T-cell (primary cell): ENCODE results near the gene DLAT. TPM values are rescaled to one million over a fixed set of nuclear protein-coding genes. Genes with fewer than 3 reads are reported as not detected.
A peak's percentile ranks its signal among the peaks of the same experiment; 100 is the strongest.
"Not testable (repeated sequence)": the region's sequence is repeated elsewhere in the genome, so short reads cannot be mapped to it uniquely, and the experiment has no call there.

Source experiments
- ATAC-seq, 4 experiments: fragments of 200-7000 bp in 3 of 4; fragments of 150-1000 bp in 1 of 4; cut with Tn5 transposase; replicated peaks in 1 of 4; 1 replicate in 3 of 4; 2 replicates in 1 of 4; pipeline ENCODE4 v1.10.0; 2021; ENCODE audit warnings: moderate library complexity in 3 of 4, mild to moderate bottlenecking in 2 of 4, moderate number of reproducible peaks in 1 of 4
- CTCF ChIA-PET, 2 donors: fragments of 300-600 bp; sonication (Branson Sonifier 250); formaldehyde crosslinking; loops; one replicate each; lab custom pipeline; 2022; ENCODE audit warnings: antibody characterized with exemption in 2 of 2; lab: Charles Lee
- POLR2A ChIA-PET, 2 donors: fragments of 300-600 bp; sonication (Branson Sonifier 250); formaldehyde crosslinking; loops; one replicate each; lab custom pipeline; 2022; ENCODE audit warnings: antibody characterized with exemption in 2 of 2; lab: Charles Lee
- DNase-seq, 35 experiments: peaks; one replicate each; pipeline versions ENCODE4 v3.0.0 to v3.0.0-alpha.2; 2013 to 2023
- H3K27ac ChIP-seq: one replicate; pipeline ENCODE4 v1.5.1; 2013; ENCODE audit warnings: low read length
- H3K27me3 ChIP-seq, 2 experiments: replicated peaks in 1 of 2; 1 replicate in 1 of 2; 2 replicates in 1 of 2; pipeline versions ENCODE4 v1.6.1 to v1.7.0; 2013; ENCODE audit warnings: low read length in 1 of 2, mixed read lengths in 1 of 2; ENCODE audit not compliant: control insufficient read depth in 2 of 2, insufficient read depth in 2 of 2; ENCODE audit errors: extremely low read depth in 1 of 2
- H3K36me3 ChIP-seq, 2 donors: 1 replicate in 1 of 2; 2 replicates in 1 of 2; pipeline versions ENCODE4 v1.6.1 to v1.7.0; 2013; ENCODE audit warnings: low read length in 1 of 2; ENCODE audit not compliant: control insufficient read depth in 2 of 2, insufficient read depth in 1 of 2; ENCODE audit errors: extremely low read depth in 1 of 2
- H3K4me1 ChIP-seq, 2 experiments: 1 replicate in 1 of 2; 2 replicates in 1 of 2; pipeline versions ENCODE4 v1.6.1 to v1.7.0; 2013; ENCODE audit warnings: low read length in 2 of 2, mixed read lengths in 1 of 2; ENCODE audit not compliant: insufficient read depth in 2 of 2, control insufficient read depth in 1 of 2; ENCODE audit errors: extremely low read depth in 1 of 2
- H3K4me3 ChIP-seq, 2 donors: 1 replicate in 1 of 2; 2 replicates in 1 of 2; pipeline versions ENCODE4 v1.5.1 to v1.7.0; 2013; ENCODE audit warnings: mild to moderate bottlenecking in 2 of 2, low read length in 1 of 2, moderate library complexity in 1 of 2; ENCODE audit not compliant: control insufficient read depth in 1 of 2; ENCODE audit errors: extremely low read depth in 1 of 2
- H3K9me3 ChIP-seq: 2 replicates; pipeline ENCODE4 v1.7.0; 2013
- H3K27ac Mint-ChIP-seq, 2 donors: one replicate each; pipeline ENCODE4 v1.8.0; 2020 to 2021; ENCODE audit warnings: mild to moderate bottlenecking in 2 of 2, mixed read lengths in 2 of 2
- H3K27me3 Mint-ChIP-seq, 2 donors: one replicate each; pipeline ENCODE4 v1.8.0; 2021 to 2022; ENCODE audit warnings: mixed read lengths in 2 of 2
- H3K36me3 Mint-ChIP-seq: one replicate; pipeline ENCODE4 v1.8.0; 2021; ENCODE audit warnings: mixed read lengths
- H3K4me1 Mint-ChIP-seq, 3 donors: one replicate each; pipeline ENCODE4 v1.8.0; 2020 to 2022; ENCODE audit warnings: mixed read lengths in 3 of 3, mild to moderate bottlenecking in 1 of 3
- H3K4me3 Mint-ChIP-seq, 3 donors: one replicate each; pipeline ENCODE4 v1.8.0; 2020 to 2022; ENCODE audit warnings: mild to moderate bottlenecking in 3 of 3, mixed read lengths in 3 of 3, moderate library complexity in 3 of 3
- H3K9me3 Mint-ChIP-seq, 3 donors: one replicate each; pipeline ENCODE4 v1.8.0; 2020 to 2022; ENCODE audit warnings: mixed read lengths in 3 of 3
- WGBS: methylation state at CpG from one replicate; pipeline ENCODE4 v1.1.5; 2013; ENCODE audit warnings: missing lambda C conversion rate; ENCODE audit not compliant: insufficient coverage; 5-methylcytosine and 5-hydroxymethylcytosine counted together
- total RNA-seq, 35 experiments: library from RNA in 6 of 35; stranded (reverse) in 6 of 35; fragments of 120-200 nt in 1 of 35; gene quantifications; one replicate each; pipeline versions ENCODE4 v1.2.1 to v1.2.4 and lab custom pipeline; 2013 to 2026

The DLAT gene
- total RNA-seq, 5 donors from 2014 or later (not counting 1 experiment from before 2014, with no cell fraction given): 13.4 to 19.8 (median 18.7) TPM

DNA sequence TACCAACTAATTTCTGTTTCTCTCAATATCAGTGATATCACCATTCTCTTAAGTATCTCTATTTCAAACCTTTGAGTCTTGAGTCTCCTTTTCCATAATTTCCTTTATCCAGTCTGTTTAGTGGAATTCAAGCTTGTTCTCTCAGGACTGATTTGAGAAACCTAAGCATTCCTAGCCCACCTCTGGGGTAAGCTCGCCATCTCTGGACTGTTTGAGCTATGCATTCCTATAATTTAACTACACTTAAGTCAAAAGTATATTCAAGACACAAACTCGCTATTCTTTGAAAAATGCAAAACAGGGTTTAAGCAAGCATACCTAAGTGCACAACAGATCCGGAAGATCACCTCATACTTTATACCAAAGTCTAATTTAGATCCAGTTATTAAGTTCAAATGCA, 2.1 kb upstream of the DLAT start:
- Mint-ChIP-seq H3K4me1 (peaks cover 20 to 26% (median 25%) of the 10 kb centered on the region in 3 donors), H3K4me3 (peak overlapping the region; percentile 31 to 47 (median 43)), H3K36me3 (no peaks in the 10 kb centered on the region), H3K27ac (peak overlapping the region; percentile 41 to 61), H3K9me3 (no peaks in the 10 kb centered on the region), H3K27me3 (no peaks in the 10 kb centered on the region)
- POLR2A ChIA-PET: interaction anchor here in 1 of 2 donors (0.7 kb wide), 1 partner anchor 9 kb away, joined by 3 read pairs; no protein-coding TSS in a partner anchor
- 90% methylated on average over 3 of the region's 3 CpGs for WGBS
- no peaks in the 10 kb centered on the region for H3K27me3 ChIP-seq
- peaks cover 0 to 19% of the 10 kb centered on the region in 2 experiments for H3K4me1 ChIP-seq
- CTCF ChIA-PET: interaction anchor here in 1 of 2 donors (1.1 kb wide), 1 partner anchor 96 kb away, joined by 4 read pairs; no protein-coding TSS in a partner anchor
- no peaks in the 10 kb centered on the region for H3K9me3 ChIP-seq
- H3K27ac ChIP-seq: no peak overlapping the region
- H3K36me3 ChIP-seq: peaks cover 0 to 5% of the 10 kb centered on the region in 2 donors
- ATAC-seq (no peak), DNase-seq (no peak)
- no peak overlapping the region for H3K4me3 ChIP-seq

DNA sequence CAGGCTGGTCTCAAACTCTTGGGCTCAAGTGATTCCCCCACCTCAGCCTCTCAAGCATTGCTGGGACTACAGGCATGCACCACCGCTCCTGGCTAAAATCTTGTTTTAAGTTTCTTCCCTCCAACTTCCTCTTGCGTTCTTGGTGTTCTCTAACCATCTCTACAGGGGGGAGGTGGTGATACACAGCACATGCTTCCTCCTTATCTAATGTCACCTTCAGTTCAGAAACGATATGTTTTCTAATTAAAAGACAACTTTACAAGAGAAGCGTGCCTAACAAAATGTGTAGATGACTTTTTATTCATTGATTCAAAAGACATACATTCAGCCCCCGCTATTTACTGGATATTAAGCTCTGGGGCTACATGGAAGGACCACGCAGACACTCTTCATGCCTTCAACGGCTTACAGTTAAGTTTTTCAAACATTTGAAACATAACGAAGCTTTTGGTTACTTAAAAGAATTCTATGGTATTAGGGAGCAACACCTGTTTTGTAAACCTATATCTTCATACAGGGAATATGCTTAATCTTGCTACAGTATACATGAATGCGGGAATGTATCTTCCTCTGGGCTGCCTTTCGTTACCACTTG, 933 bp upstream of the DLAT start:
- H3K27me3 Mint-ChIP-seq: no peaks in the 10 kb centered on the region
- H3K4me1 Mint-ChIP-seq: peaks cover 25 to 34% (median 26%) of the 10 kb centered on the region in 3 donors
- no peaks in the 10 kb centered on the region for H3K27me3 ChIP-seq
- POLR2A ChIA-PET: no interaction called here
- ATAC-seq: peak; percentile 22 to 33 (median 28)
- peaks cover 9% of the 10 kb centered on the region for H3K36me3 Mint-ChIP-seq
- H3K9me3 Mint-ChIP-seq: no peaks in the 10 kb centered on the region
- H3K36me3 ChIP-seq: peaks cover 7 to 9% of the 10 kb centered on the region in 2 donors
- peaks cover 0 to 19% of the 10 kb centered on the region in 2 experiments for H3K4me1 ChIP-seq
- H3K4me3 Mint-ChIP-seq: peak overlapping the region; percentile 99 to 100 (median 99)
- H3K27ac ChIP-seq: peak overlapping the region; percentile 73
- H3K4me3 ChIP-seq: peak overlapping the region; percentile 90 to 92
- 0% methylated on average over 2 of the region's 10 CpGs for WGBS
- H3K27ac Mint-ChIP-seq: peak overlapping the region; percentile 98 to 99
- no peaks in the 10 kb centered on the region for H3K9me3 ChIP-seq
- DNase-seq: peak in 4 of 35 experiments; percentile 1 to 47 (median 8)
- CTCF ChIA-PET: interaction anchor here in 1 of 2 donors (1.1 kb wide), 1 partner anchor 92 kb away, joined by 3 read pairs; no protein-coding TSS in a partner anchor

DNA sequence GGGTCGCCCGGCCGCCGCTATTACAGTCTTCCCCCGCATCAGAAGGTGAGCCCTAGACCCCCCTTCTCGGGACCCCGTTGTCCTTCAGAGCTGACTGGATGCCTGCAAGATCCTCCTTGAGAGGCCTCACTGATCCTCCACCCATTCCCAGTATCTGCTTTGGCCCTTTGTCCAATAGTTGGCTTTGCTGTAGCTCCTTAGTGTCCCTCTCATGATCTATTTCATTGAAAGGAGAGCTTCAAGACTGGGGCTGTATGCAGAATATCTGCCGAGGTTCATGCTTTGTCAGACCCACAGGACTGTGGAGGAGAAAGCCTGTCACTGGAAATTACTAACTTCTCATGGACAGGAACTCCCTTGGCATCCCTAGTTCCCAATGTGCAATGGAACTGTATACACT, 499 bp downstream of the DLAT start:
- ChIA-PET CTCF (no interaction called here), POLR2A (no interaction called here)
- DNase-seq (no peak), ATAC-seq (peak in 2 of 4 experiments; percentile 1 to 4)
- H3K4me1 ChIP-seq: peaks cover 0 to 19% of the 10 kb centered on the region in 2 experiments
- no peaks in the 10 kb centered on the region for H3K9me3 ChIP-seq
- peak overlapping the region; percentile 73 for H3K27ac ChIP-seq
- H3K27ac Mint-ChIP-seq: peak overlapping the region; percentile 98 to 99
- H3K36me3 Mint-ChIP-seq: peaks cover 22% of the 10 kb centered on the region
- peaks cover 25 to 39% (median 26%) of the 10 kb centered on the region in 3 donors for H3K4me1 Mint-ChIP-seq
- H3K4me3 Mint-ChIP-seq: peak overlapping the region; percentile 99 to 100 (median 99)
- peaks cover 13 to 18% of the 10 kb centered on the region in 2 donors for H3K36me3 ChIP-seq
- no peaks in the 10 kb centered on the region for H3K9me3 Mint-ChIP-seq
- H3K27me3 Mint-ChIP-seq: no peaks in the 10 kb centered on the region
- under 1% methylated on average over 8 of the region's 8 CpGs for WGBS
- H3K4me3 ChIP-seq: peak overlapping the region; percentile 90 to 92
- no peaks in the 10 kb centered on the region for H3K27me3 ChIP-seq

DNA sequence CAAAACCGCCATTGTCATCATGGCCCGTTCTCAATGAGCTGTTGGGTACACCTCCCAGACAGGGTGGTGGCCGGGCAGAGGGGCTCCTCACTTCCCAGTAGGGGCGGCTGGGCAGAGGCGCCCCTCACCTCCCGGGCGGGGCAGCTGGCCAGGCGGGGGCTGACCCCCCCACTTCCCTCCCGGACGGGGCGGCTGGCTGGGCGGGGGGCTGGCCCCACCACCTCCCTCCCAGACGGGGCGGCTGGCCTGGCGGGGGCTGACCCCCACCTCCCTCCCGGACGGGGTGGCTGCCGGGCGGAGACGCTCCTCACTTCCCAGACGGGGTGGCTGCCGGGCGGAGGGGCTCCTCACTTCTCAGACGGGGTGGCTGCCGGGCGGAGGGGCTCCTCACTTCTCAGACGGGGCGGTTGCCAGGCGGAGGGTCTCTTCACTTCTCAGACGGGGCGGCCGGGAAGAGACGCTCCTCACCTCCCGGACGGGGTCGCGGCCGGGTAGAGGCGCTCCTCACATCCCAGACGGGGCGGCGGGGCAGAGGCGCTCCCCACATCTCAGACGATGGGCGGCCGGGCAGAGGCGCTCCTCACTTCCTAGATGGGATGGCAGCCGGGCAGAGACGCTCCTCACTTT, 1.7 kb downstream of the DLAT start:
- H3K27ac ChIP-seq, DNase-seq, H3K4me3 ChIP-seq, H3K27me3 Mint-ChIP-seq, POLR2A ChIA-PET, H3K4me3 Mint-ChIP-seq, H3K9me3 Mint-ChIP-seq, H3K27me3 ChIP-seq, CTCF ChIA-PET, H3K27ac Mint-ChIP-seq, ATAC-seq, H3K9me3 ChIP-seq: not testable (repeated sequence)
- Histone ChIP-seq H3K4me1 (peaks cover 0 to 19% of the 10 kb centered on the region in 2 experiments), H3K36me3 (peaks cover 13 to 22% of the 10 kb centered on the region in 2 donors)
- H3K4me1 Mint-ChIP-seq: peaks cover 25 to 37% (median 26%) of the 10 kb centered on the region in 3 donors
- peaks cover 25% of the 10 kb centered on the region for H3K36me3 Mint-ChIP-seq
- whole genome bisulfite sequencing: no CpG with 5 or more reads among the region's 49 CpGs

DNA sequence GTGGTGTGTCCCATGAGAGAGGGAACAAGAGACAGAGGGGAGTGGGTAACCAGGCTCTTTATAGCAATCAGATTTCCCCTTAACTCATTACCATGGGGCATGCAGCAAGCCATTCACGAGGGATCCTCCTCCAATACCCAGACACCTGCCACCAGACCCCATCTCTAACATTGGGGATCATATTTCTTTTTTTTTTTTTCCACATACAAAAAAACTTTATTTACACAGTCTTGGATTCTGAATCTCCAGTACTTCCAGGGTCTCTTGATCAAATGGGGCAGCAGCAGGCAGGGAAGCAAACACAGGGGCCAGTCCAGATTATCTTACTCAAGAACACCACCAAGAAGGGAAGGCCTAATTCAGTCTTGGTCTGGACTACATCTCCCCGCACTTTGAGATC, 4.3 kb downstream of the DLAT start:
- Histone ChIP-seq H3K27ac (no peak overlapping the region), H3K36me3 (peaks cover 13 to 33% of the 10 kb centered on the region in 2 donors), H3K4me3 (no peak overlapping the region), H3K9me3 (no peaks in the 10 kb centered on the region), H3K4me1 (peaks cover 0 to 9% of the 10 kb centered on the region in 2 experiments), H3K27me3 (no peaks in the 10 kb centered on the region)
- 100% methylated on average over 1 of the region's 2 CpGs for WGBS
- Mint-ChIP-seq H3K9me3 (no peaks in the 10 kb centered on the region), H3K36me3 (peaks cover 38% of the 10 kb centered on the region), H3K4me1 (peaks cover 8 to 20% (median 19%) of the 10 kb centered on the region in 3 donors), H3K27ac (no peak overlapping the region), H3K4me3 (no peak overlapping the region), H3K27me3 (no peaks in the 10 kb centered on the region)
- ChIA-PET POLR2A (no interaction called here), CTCF (no interaction called here)
- no peak for DNase-seq
- no peak for ATAC-seq

DNA sequence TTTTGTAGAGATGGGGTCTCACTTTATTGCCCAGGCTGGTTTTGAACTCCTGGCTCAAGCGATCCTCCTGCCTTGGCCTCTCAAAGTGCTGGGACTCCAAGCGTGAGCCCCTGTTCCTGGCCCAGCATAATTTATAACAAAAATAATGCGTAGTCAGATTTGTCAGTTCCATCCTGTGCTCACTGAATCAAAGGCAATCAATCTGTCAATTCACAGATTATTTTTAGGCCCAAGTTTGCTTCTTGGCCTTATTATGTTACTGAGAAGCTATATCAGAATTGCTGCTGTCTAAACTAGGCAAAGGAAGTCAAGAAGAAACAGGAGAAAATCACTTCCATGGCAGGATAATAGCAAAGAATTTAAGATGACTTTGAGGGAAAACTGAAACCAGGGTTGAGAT, 8.7 kb downstream of the DLAT start:
- H3K27ac Mint-ChIP-seq: no peak overlapping the region
- peaks cover 3 to 47% of the 10 kb centered on the region in 2 donors for H3K36me3 ChIP-seq
- DNase-seq: no peak
- no peak for ATAC-seq
- CTCF ChIA-PET: no interaction called here
- POLR2A ChIA-PET: interaction anchor here in 1 of 2 donors (0.6 kb wide), 1 partner anchor 17 kb away, joined by 7 read pairs; no protein-coding TSS in a partner anchor
- 100% methylated on average over 2 of the region's 3 CpGs for WGBS
- no peak overlapping the region for H3K4me3 Mint-ChIP-seq
- peaks cover 48% of the 10 kb centered on the region for H3K36me3 Mint-ChIP-seq
- H3K9me3 ChIP-seq: no peaks in the 10 kb centered on the region
- H3K27me3 ChIP-seq: no peaks in the 10 kb centered on the region
- H3K4me3 ChIP-seq: no peak overlapping the region
- no peaks in the 10 kb centered on the region for H3K4me1 ChIP-seq
- H3K4me1 Mint-ChIP-seq: peaks cover 0 to 8% (median 5%) of the 10 kb centered on the region in 3 donors
- H3K27me3 Mint-ChIP-seq: no peaks in the 10 kb centered on the region
- no peak overlapping the region for H3K27ac ChIP-seq
- no peaks in the 10 kb centered on the region for H3K9me3 Mint-ChIP-seq
